HEK293T (cell line): ENCODE results near the gene BTBD3.

Experiments
- CTCF ChIA-PET: fragments of 350-600 bp; formaldehyde crosslinking; extraction: SDS; loops from one replicate; lab custom pipeline; 2021; ENCODE audit warnings: antibody characterized with exemption, inconsistent platforms; lab: Yijun Ruan, JAX
- POLR2A ChIA-PET: fragments of 350-600 bp; formaldehyde crosslinking; extraction: SDS; loops from one replicate; lab custom pipeline; 2020; ENCODE audit warnings: antibody characterized with exemption, inconsistent platforms; lab: Yijun Ruan, JAX
- DNase-seq: peaks from one replicate; pipeline ENCODE4 v3.0.0; 2012; ENCODE audit warnings: mixed read lengths; ENCODE audit errors: extremely low spot score
- ARNT ChIP-seq: fragments of 450-650 bp; IDR thresholded peaks from 2 replicates; pipeline ENCODE4 v1.6.1; 2017; ENCODE audit warnings: mild to moderate bottlenecking
- BHLHE40 ChIP-seq: fragments of 450-650 bp; IDR thresholded peaks from 2 replicates; pipeline ENCODE4 v1.6.1; 2016; ENCODE audit warnings: mild to moderate bottlenecking, moderate library complexity, borderline replicate concordance
- CTBP1 ChIP-seq: fragments of 450-650 bp; IDR thresholded peaks from 2 replicates; pipeline ENCODE4 v1.6.1; 2016; ENCODE audit warnings: borderline replicate concordance
- ELF4 ChIP-seq: fragments of 450-650 bp; IDR thresholded peaks from 2 replicates; pipeline ENCODE4 v1.6.1; 2017; ENCODE audit warnings: antibody characterized with exemption
- FOXA1 ChIP-seq: fragments of 450-650 bp; IDR thresholded peaks from 2 replicates; pipeline ENCODE4 v1.6.1; 2016; ENCODE audit warnings: mild to moderate bottlenecking
- FOXM1 ChIP-seq: fragments of 450-650 bp; IDR thresholded peaks from 2 replicates; pipeline ENCODE4 v1.6.1; 2017; ENCODE audit warnings: mild to moderate bottlenecking, borderline replicate concordance
- HDGF ChIP-seq: fragments of 450-650 bp; IDR thresholded peaks from 2 replicates; pipeline ENCODE4 v1.6.1; 2017; ENCODE audit warnings: antibody characterized with exemption, borderline replicate concordance
- L3MBTL2 ChIP-seq: fragments of 450-650 bp; conservative IDR thresholded peaks from 2 replicates; pipeline ENCODE4 v1.6.1; 2016; ENCODE audit warnings: mild to moderate bottlenecking
- NFRKB ChIP-seq: fragments of 450-650 bp; IDR thresholded peaks from 2 replicates; pipeline ENCODE4 v1.6.1; 2016; ENCODE audit warnings: mild to moderate bottlenecking, moderate library complexity
- SP1 ChIP-seq: fragments of 450-650 bp; IDR thresholded peaks from 2 replicates; pipeline ENCODE4 v1.6.1; 2017
- SUZ12 ChIP-seq: fragments of 450-650 bp; IDR thresholded peaks from 2 replicates; pipeline ENCODE4 v1.6.1; 2016; ENCODE audit warnings: mild to moderate bottlenecking
- TARDBP ChIP-seq: fragments of 450-650 bp; IDR thresholded peaks from 2 replicates; pipeline ENCODE4 v1.6.1; 2016
- ZNF384 ChIP-seq: fragments of 450-650 bp; IDR thresholded peaks from 2 replicates; pipeline ENCODE4 v1.6.1; 2016

Gene BTBD3

DNA sequence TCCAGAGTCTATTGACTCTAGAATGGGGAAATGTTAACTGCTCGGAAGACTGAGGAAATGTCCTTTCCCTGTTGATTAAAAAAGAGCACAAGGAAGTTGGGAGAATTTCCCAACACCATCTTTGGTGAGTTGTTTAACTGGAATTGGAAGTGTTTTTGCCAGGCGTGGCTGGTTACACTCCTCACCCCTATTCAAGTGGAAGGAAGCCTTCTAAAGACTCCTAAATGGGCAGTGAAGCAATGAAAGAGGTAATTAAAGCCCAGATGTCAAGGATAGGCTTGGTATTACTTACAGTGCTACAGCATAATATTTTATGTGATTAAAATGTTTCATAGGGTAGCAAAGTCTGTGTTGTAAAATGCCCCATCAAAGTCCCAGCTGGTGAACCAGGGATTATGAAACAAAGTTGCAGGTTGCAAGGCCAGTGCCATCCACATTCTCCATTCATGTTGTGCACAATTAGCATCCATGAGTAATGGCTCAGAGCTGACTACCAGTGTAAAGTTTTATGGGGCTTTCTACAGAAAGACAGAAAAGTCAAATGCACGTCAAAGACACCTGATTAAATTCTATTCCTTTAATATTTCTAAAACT is 52.6 kb downstream of the BTBD3 start:
- CTCF ChIA-PET, result no interaction called here
- POLR2A ChIA-PET, result no interaction called here
- TF ChIP-seq L3MBTL2, result no peak
- TF ChIP-seq TARDBP, result no peak
- TF ChIP-seq SUZ12, result no peak
- TF ChIP-seq NFRKB, result no peak
- no peak for TF ChIP-seq FOXM1
- TF ChIP-seq CTBP1, result no peak
- no peak for TF ChIP-seq BHLHE40
- no peak for TF ChIP-seq SP1
- no peak for TF ChIP-seq ARNT
- no peak for DNase-seq

DNA sequence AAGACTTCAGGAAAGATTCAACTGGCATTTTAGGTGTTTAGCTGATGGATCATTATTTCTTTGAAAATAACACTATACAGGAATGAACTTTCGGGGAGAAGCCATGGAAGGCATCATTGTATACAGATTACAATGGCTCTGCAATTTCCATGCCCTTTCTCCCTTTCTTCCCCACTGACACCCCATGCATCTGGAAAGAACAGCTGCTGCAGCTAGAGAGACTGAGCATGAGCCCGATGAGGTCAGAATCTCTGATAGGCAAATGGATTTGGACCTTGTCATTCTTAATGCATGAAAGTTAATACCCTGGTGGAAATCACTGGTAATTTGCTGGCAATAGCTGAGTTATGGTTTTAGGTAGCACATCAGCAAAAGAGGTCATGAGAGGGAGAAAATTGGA is 54.8 kb downstream of the BTBD3 start:
- CTCF ChIA-PET, result no interaction called here
- POLR2A ChIA-PET, result no interaction called here
- DNase-seq, result no peak
- TF ChIP-seq ZNF384, result no peak
- TF ChIP-seq ELF4, result no peak
- TF ChIP-seq BHLHE40, result no peak
- no peak for TF ChIP-seq L3MBTL2
- TF ChIP-seq NFRKB, result no peak
- TF ChIP-seq HDGF, result no peak
- no peak for TF ChIP-seq TARDBP
- TF ChIP-seq FOXM1, result no peak
- TF ChIP-seq SP1, result no peak
- no peak for TF ChIP-seq FOXA1
- no peak for TF ChIP-seq ARNT
- no peak for TF ChIP-seq SUZ12
